ENCODE measurements around the gene AURKAIP1.

Gene AURKAIP1

GRCh38 chr1:1380860-1381259, 5.9 kb upstream of the AURKAIP1 start:
- TF ChIP-seq CTCF (IDR thresholded peaks at IDR 0.05) = no peak

- TF ChIP-seq CTCF (IDR thresholded peaks at IDR 0.05) = no peak
Observed at GRCh38 chr1:1377540-1378205, 2.7 kb upstream of the AURKAIP1 start.

- TF ChIP-seq CTCF (IDR thresholded peaks at IDR 0.05) = no peak
Observed at GRCh38 chr1:1376551-1377226, 1.7 kb upstream of the AURKAIP1 start.

- TF ChIP-seq CTCF (IDR thresholded peaks at IDR 0.05) = no peak
Observed at GRCh38 chr1:1374589-1374928, 448 bp downstream of the AURKAIP1 start.

- TF ChIP-seq CTCF (IDR thresholded peaks at IDR 0.05) = no peak
Observed at GRCh38 chr1:1373815-1374588, 1.0 kb downstream of the AURKAIP1 start.

GRCh38 chr1:1373051-1373814, 1.8 kb downstream of the AURKAIP1 start:
- no peak for TF ChIP-seq CTCF (IDR thresholded peaks at IDR 0.05)

Data from LNCAP (cell line).